Transverse colon (tissue), 4 donors: ENCODE measurements around the gene AKAP13. TPM values are rescaled to one million over a fixed set of nuclear protein-coding genes. Genes with fewer than 3 reads are reported as not detected.

Source experiments
- DNase-seq: peaks from one replicate; pipeline ENCODE4 v3.0.0-alpha.2; 2019
- H3K27ac ChIP-seq, 4 donors: fragments of 200-600 bp; sonication (generic); 2 replicates each; pipeline ENCODE4 v1.5.1; 2016 to 2018; ENCODE audit warnings: inconsistent platforms in 4 of 4
- H3K27me3 ChIP-seq: fragments of 200-600 bp; sonication (generic); 2 replicates; pipeline ENCODE4 v1.5.1; 2017; ENCODE audit warnings: inconsistent platforms
- H3K36me3 ChIP-seq, 4 donors: fragments of 200-600 bp; sonication (generic); 2 replicates each; pipeline ENCODE4 v1.5.1; 2017 to 2019; ENCODE audit warnings: inconsistent platforms in 4 of 4
- H3K4me1 ChIP-seq, 4 donors: fragments of 200-600 bp; sonication (generic); 2 replicates each; pipeline ENCODE4 v1.5.1; 2017 to 2020; ENCODE audit warnings: inconsistent platforms in 4 of 4
- H3K4me3 ChIP-seq, 4 donors: fragments of 200-600 bp; sonication (generic); 1 replicate in 1 of 4; 2 replicates in 3 of 4; pipeline versions ENCODE4 v1.5.1 to v1.6.1; 2017 to 2019; ENCODE audit warnings: inconsistent platforms in 4 of 4
- H3K9me3 ChIP-seq, 2 donors: fragments of 200-600 bp; sonication (generic); 2 replicates each; pipeline ENCODE4 v1.5.1; 2017 to 2019; ENCODE audit warnings: inconsistent platforms in 2 of 2
- CTCF ChIP-seq, 5 experiments: fragments of 200-600 bp in 3 of 5; fragments of 450-650 bp in 2 of 5; sonication (generic) in 3 of 5; IDR thresholded peaks; 1 replicate in 2 of 5; 2 replicates in 3 of 5; pipeline ENCODE4 v1.5.1; 2016 to 2017; ENCODE audit warnings: antibody characterized with exemption in 5 of 5, inconsistent platforms in 3 of 5, mild to moderate bottlenecking in 2 of 5, moderate library complexity in 1 of 5
- EP300 ChIP-seq: sonication (generic); formaldehyde crosslinking; IDR thresholded peaks from one replicate; pipeline ENCODE4 v1.6.1; 2017; ENCODE audit warnings: antibody characterized with exemption, low read depth
- POLR2A ChIP-seq: fragments of 450-650 bp; IDR thresholded peaks from one replicate; pipeline ENCODE4 v1.6.1; 2016; ENCODE audit warnings: antibody characterized with exemption, mild to moderate bottlenecking, moderate library complexity
- POLR2AphosphoS5 ChIP-seq, 3 donors: sonication (generic); formaldehyde crosslinking; IDR thresholded peaks; one replicate each; pipeline ENCODE4 v1.6.1; 2016; ENCODE audit warnings: antibody characterized with exemption in 3 of 3
- WGBS, 2 donors: methylation state at CpG; one replicate each; pipeline ENCODE4 v1.1.5; 2018; ENCODE audit warnings: low coverage in 1 of 2; 5-methylcytosine and 5-hydroxymethylcytosine counted together
- in situ Hi-C, 4 donors: fragments of 200-750 bp; cut with MboI; loops; one replicate each; pipeline versions ENCODE4 v1.15.0 to v1.15.1; 2017; ENCODE audit warnings: low sequenced_read_pairs in 3 of 4, low pct_ligation_motif_present in 1 of 4, low pct_unique_long_range_greater_than_20kb in 1 of 4
- intact Hi-C: fragments of 100-400 bp; cut with DNase I; formaldehyde crosslinking; loops from one replicate; pipeline ENCODE4 v1.15.1; 2023; ENCODE audit warnings: low total_unique reads
- total RNA-seq, 4 donors: library from RNA; depleted of rRNA; stranded (reverse); fragments of >200 nt; gene quantifications; one replicate each; pipeline ENCODE4 v1.1.0, GENCODE V29; 2016

The AKAP13 gene
- total RNA-seq, 4 donors from 2014 or later = 206 to 291 (median 214) TPM

GRCh38 chr15:85527895-85528294 is 147.5 kb downstream of the AKAP13 start:
- no peak for DNase-seq
- Histone ChIP-seq H3K4me3 (no peak overlapping the region), H3K27me3 (no peaks in the 10 kb centered on the region), H3K9me3 (no peaks in the 10 kb centered on the region), H3K4me1 (peaks cover 0 to 19% (median 12%) of the 10 kb centered on the region in 4 donors), H3K36me3 (no peaks in the 10 kb centered on the region), H3K27ac (peak overlapping the region in 3 of 4 donors; percentile 31 to 44 (median 36))
- intact Hi-C loops (no loop called here), in situ Hi-C loops (no loop called here)
- 30 to 43% methylated on average over 2 to 3 of the region's 3 CpGs for WGBS, 2 donors
- TF ChIP-seq POLR2A (no peak), POLR2AphosphoS5 (IDR thresholded peaks at IDR 0.05) (no peak), CTCF (IDR thresholded peaks at IDR 0.05) (no peak), EP300 (no peak)

GRCh38 chr15:85530079-85530478 is 149.7 kb downstream of the AKAP13 start:
- TF ChIP-seq CTCF (IDR thresholded peaks at IDR 0.05) = no peak
- no peak for TF ChIP-seq POLR2A
- TF ChIP-seq POLR2AphosphoS5 (IDR thresholded peaks at IDR 0.05) = no peak
- TF ChIP-seq EP300 = no peak

GRCh38 chr15:85531083-85531482 is 150.7 kb downstream of the AKAP13 start:
- WGBS, 2 donors = 85 to 96% methylated on average over 4 of the region's 4 CpGs
- TF ChIP-seq POLR2AphosphoS5 (IDR thresholded peaks at IDR 0.05) (no peak), EP300 (no peak), CTCF (IDR thresholded peaks at IDR 0.05) (no peak), POLR2A (no peak)
- peaks cover 0 to 44% (median 17%) of the 10 kb centered on the region in 4 donors for H3K4me1 ChIP-seq

More at GRCh38 chr15:85530079-85530478, 149.7 kb downstream of the AKAP13 start:
- Histone ChIP-seq H3K36me3 (no peaks in the 10 kb centered on the region), H3K9me3 (no peaks in the 10 kb centered on the region), H3K27ac (no peak overlapping the region), H3K27me3 (no peaks in the 10 kb centered on the region), H3K4me3 (no peak overlapping the region), H3K4me1 (peaks cover 0 to 34% (median 15%) of the 10 kb centered on the region in 4 donors)
- 71 to 80% methylated on average over 4 to 7 of the region's 7 CpGs for WGBS, 2 donors
- intact Hi-C loops = no loop called here
- in situ Hi-C loops = no loop called here
- DNase-seq = no peak

GRCh38 chr15:85532689-85533088 is 152.3 kb downstream of the AKAP13 start:
- Histone ChIP-seq H3K27ac (no peak overlapping the region), H3K9me3 (no peaks in the 10 kb centered on the region), H3K4me1 (peaks cover 0 to 45% (median 15%) of the 10 kb centered on the region in 4 donors), H3K27me3 (no peaks in the 10 kb centered on the region), H3K36me3 (no peaks in the 10 kb centered on the region), H3K4me3 (no peak overlapping the region)
- in situ Hi-C loops = no loop called here
- WGBS, 2 donors = 95 to 97% methylated on average over 3 of the region's 3 CpGs
- DNase-seq = no peak
- intact Hi-C loops = no loop called here
- no peak for TF ChIP-seq CTCF (IDR thresholded peaks at IDR 0.05)
- TF ChIP-seq POLR2A = no peak
- no peak for TF ChIP-seq EP300
- TF ChIP-seq POLR2AphosphoS5 (IDR thresholded peaks at IDR 0.05) = no peak

More at GRCh38 chr15:85531083-85531482, 150.7 kb downstream of the AKAP13 start:
- H3K27me3 ChIP-seq = no peaks in the 10 kb centered on the region
- no peak for DNase-seq
- no peaks in the 10 kb centered on the region for H3K36me3 ChIP-seq
- H3K27ac ChIP-seq = no peak overlapping the region
- no peak overlapping the region for H3K4me3 ChIP-seq
- intact Hi-C loops = no loop called here
- no peaks in the 10 kb centered on the region for H3K9me3 ChIP-seq
- in situ Hi-C loops = no loop called here
